T-cell (primary cell): ENCODE results near the gene CCDC106. TPM values are rescaled to one million over a fixed set of nuclear protein-coding genes. Genes with fewer than 3 reads are reported as not detected.
A peak's percentile ranks its signal among the peaks of the same experiment; 100 is the strongest.

Experiments used
- ATAC-seq, 4 experiments: fragments of 200-7000 bp in 3 of 4; fragments of 150-1000 bp in 1 of 4; cut with Tn5 transposase; replicated peaks in 1 of 4; 1 replicate in 3 of 4; 2 replicates in 1 of 4; pipeline ENCODE4 v1.10.0; 2021; ENCODE audit warnings: moderate library complexity in 3 of 4, mild to moderate bottlenecking in 2 of 4, moderate number of reproducible peaks in 1 of 4
- CTCF ChIA-PET, 2 donors: fragments of 300-600 bp; sonication (Branson Sonifier 250); formaldehyde crosslinking; loops; one replicate each; lab custom pipeline; 2022; ENCODE audit warnings: antibody characterized with exemption in 2 of 2; lab: Charles Lee
- POLR2A ChIA-PET, 2 donors: fragments of 300-600 bp; sonication (Branson Sonifier 250); formaldehyde crosslinking; loops; one replicate each; lab custom pipeline; 2022; ENCODE audit warnings: antibody characterized with exemption in 2 of 2; lab: Charles Lee
- DNase-seq, 35 experiments: peaks; one replicate each; pipeline versions ENCODE4 v3.0.0 to v3.0.0-alpha.2; 2013 to 2023
- H3K27ac ChIP-seq: one replicate; pipeline ENCODE4 v1.5.1; 2013; ENCODE audit warnings: low read length
- H3K27me3 ChIP-seq, 2 experiments: replicated peaks in 1 of 2; 1 replicate in 1 of 2; 2 replicates in 1 of 2; pipeline versions ENCODE4 v1.6.1 to v1.7.0; 2013; ENCODE audit warnings: low read length in 1 of 2, mixed read lengths in 1 of 2; ENCODE audit not compliant: control insufficient read depth in 2 of 2, insufficient read depth in 2 of 2; ENCODE audit errors: extremely low read depth in 1 of 2
- H3K36me3 ChIP-seq, 2 donors: 1 replicate in 1 of 2; 2 replicates in 1 of 2; pipeline versions ENCODE4 v1.6.1 to v1.7.0; 2013; ENCODE audit warnings: low read length in 1 of 2; ENCODE audit not compliant: control insufficient read depth in 2 of 2, insufficient read depth in 1 of 2; ENCODE audit errors: extremely low read depth in 1 of 2
- H3K4me1 ChIP-seq, 2 experiments: 1 replicate in 1 of 2; 2 replicates in 1 of 2; pipeline versions ENCODE4 v1.6.1 to v1.7.0; 2013; ENCODE audit warnings: low read length in 2 of 2, mixed read lengths in 1 of 2; ENCODE audit not compliant: insufficient read depth in 2 of 2, control insufficient read depth in 1 of 2; ENCODE audit errors: extremely low read depth in 1 of 2
- H3K4me3 ChIP-seq, 2 donors: 1 replicate in 1 of 2; 2 replicates in 1 of 2; pipeline versions ENCODE4 v1.5.1 to v1.7.0; 2013; ENCODE audit warnings: mild to moderate bottlenecking in 2 of 2, low read length in 1 of 2, moderate library complexity in 1 of 2; ENCODE audit not compliant: control insufficient read depth in 1 of 2; ENCODE audit errors: extremely low read depth in 1 of 2
- H3K9me3 ChIP-seq: 2 replicates; pipeline ENCODE4 v1.7.0; 2013
- H3K27ac Mint-ChIP-seq, 2 donors: one replicate each; pipeline ENCODE4 v1.8.0; 2020 to 2021; ENCODE audit warnings: mild to moderate bottlenecking in 2 of 2, mixed read lengths in 2 of 2
- H3K27me3 Mint-ChIP-seq, 2 donors: one replicate each; pipeline ENCODE4 v1.8.0; 2021 to 2022; ENCODE audit warnings: mixed read lengths in 2 of 2
- H3K36me3 Mint-ChIP-seq: one replicate; pipeline ENCODE4 v1.8.0; 2021; ENCODE audit warnings: mixed read lengths
- H3K4me1 Mint-ChIP-seq, 3 donors: one replicate each; pipeline ENCODE4 v1.8.0; 2020 to 2022; ENCODE audit warnings: mixed read lengths in 3 of 3, mild to moderate bottlenecking in 1 of 3
- H3K4me3 Mint-ChIP-seq, 3 donors: one replicate each; pipeline ENCODE4 v1.8.0; 2020 to 2022; ENCODE audit warnings: mild to moderate bottlenecking in 3 of 3, mixed read lengths in 3 of 3, moderate library complexity in 3 of 3
- H3K9me3 Mint-ChIP-seq, 3 donors: one replicate each; pipeline ENCODE4 v1.8.0; 2020 to 2022; ENCODE audit warnings: mixed read lengths in 3 of 3
- WGBS: methylation state at CpG from one replicate; pipeline ENCODE4 v1.1.5; 2013; ENCODE audit warnings: missing lambda C conversion rate; ENCODE audit not compliant: insufficient coverage; 5-methylcytosine and 5-hydroxymethylcytosine counted together
- total RNA-seq, 35 experiments: library from RNA in 6 of 35; stranded (reverse) in 6 of 35; fragments of 120-200 nt in 1 of 35; gene quantifications; one replicate each; pipeline versions ENCODE4 v1.2.1 to v1.2.4 and lab custom pipeline; 2013 to 2026

Gene CCDC106
- total RNA-seq, 5 donors from 2014 or later (not counting 1 experiment from before 2014, with no cell fraction given): 1.7 to 4.7 (median 3.8) TPM

DNA sequence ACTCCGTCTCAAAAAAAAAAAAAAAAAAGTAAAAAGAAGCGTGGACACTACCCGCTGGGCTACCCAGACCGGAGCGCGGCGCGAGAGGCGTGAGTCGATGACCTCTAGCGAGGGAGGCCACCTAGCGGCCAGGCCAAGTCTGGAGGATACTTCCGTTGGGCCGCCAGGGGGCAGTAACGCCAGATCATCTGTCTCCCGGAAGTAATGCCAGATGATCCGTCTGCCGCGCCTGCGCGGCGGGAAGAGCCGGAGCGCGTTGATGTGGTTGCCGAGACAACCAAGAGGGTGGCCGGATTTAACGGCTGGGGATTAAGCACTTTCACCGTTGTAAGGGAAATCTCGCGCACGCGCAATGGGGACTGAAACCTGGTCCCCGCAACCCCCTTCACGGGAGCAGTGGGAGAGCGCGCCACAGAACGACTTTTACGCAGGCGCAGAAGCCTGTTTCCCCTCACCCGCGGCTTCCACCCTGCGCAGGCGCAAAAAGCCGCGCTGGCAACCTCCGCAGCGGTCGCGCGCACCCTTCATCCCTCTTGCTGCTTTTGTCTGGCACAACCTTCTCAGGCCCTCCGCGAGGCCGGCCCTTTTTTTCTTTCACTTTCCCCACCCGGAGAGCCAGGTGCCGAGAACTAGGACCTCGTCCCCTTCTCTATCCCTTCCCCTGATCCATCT lies 5.8 kb downstream of the CCDC106 start:
- WGBS: under 1% methylated on average over 57 of the region's 57 CpGs

GRCh38 chr19:55654323-55654867 lies 6.4 kb downstream of the CCDC106 start:
- WGBS: under 1% methylated on average over 41 of the region's 52 CpGs
- H3K4me1 Mint-ChIP-seq: peaks cover 46 to 55% (median 49%) of the 10 kb centered on the region in 3 donors

More for the DNA sequence above, 5.8 kb downstream of the CCDC106 start:
- peak overlapping the region; percentile 100 for H3K27ac ChIP-seq
- ChIA-PET POLR2A (interaction anchor here in 1 of 2 donors (0.6 to 0.9 kb wide), 4 partner anchors 7 to 1464 kb away, joined by 3 to 5 read pairs (median 3); partner anchors contain the start of gene MBOAT7), CTCF (interaction anchor here (0.7 to 1.5 kb wide), 19 partner anchors 9 to 1517 kb away, joined by 3 to 19 read pairs (median 4); partner anchors contain the start of genes CNOT3 (in 1 of the 2), FIZ1 (in 1 of the 2), MBOAT7 (in 1 of the 2) and ZNF524 (in 1 of the 2))
- H3K9me3 Mint-ChIP-seq: no peaks in the 10 kb centered on the region
- H3K4me3 Mint-ChIP-seq: peak overlapping the region; percentile 85 to 88 (median 87)
- ATAC-seq (peak; percentile 56 to 66 (median 64)), DNase-seq (peak; percentile 98 to 100 (median 99))
- peaks cover 46 to 52% (median 48%) of the 10 kb centered on the region in 3 donors for H3K4me1 Mint-ChIP-seq
- H3K4me1 ChIP-seq: peaks cover 17 to 51% of the 10 kb centered on the region in 2 experiments
- H3K27ac Mint-ChIP-seq: peak overlapping the region; percentile 95 to 99
- peaks cover 9% of the 10 kb centered on the region for H3K36me3 Mint-ChIP-seq
- peaks cover 0 to 15% of the 10 kb centered on the region in 2 donors for H3K36me3 ChIP-seq
- H3K4me3 ChIP-seq: peak overlapping the region; percentile 57 to 89
- no peaks in the 10 kb centered on the region for H3K27me3 Mint-ChIP-seq
- H3K27me3 ChIP-seq: peaks cover 0 to 8% of the 10 kb centered on the region in 2 experiments
- no peaks in the 10 kb centered on the region for H3K9me3 ChIP-seq

DNA sequence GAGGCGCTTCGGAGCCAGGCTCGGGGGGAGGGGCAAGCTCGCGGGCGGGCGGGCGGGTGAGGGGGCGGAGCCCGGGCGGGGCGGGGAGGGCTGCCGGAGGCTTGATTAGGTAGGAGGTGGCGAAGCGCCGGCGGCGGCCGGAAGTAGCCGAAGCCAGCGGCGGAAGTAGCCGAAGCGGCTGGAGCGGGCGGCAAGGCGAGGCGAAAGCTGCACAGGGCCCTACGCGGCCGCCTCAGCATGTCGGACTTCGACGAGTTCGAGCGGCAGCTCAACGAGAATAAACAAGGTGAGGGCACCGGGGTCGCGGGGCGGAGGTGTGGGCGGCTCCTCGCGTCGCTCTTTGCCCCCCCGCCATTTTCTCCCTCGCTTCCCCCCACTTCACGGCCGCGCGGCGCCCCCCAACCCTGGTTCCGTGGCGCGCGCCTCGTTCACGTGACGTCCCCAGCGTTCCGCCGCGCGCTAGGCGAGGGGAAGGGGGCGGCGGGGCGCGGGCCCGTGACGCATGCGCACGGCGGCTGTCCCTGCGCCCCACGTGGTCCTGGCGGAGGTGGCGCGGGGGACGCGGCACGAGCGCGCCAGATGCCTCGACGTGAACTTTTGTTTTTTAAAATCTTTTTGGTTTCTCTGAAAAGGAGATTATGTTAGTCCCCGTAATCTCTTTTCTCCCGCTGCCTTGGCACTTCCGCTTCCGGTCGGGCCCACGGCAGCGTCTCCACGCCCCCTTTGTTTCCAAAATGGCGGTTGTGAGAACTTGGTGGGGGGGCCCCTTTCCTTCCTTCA lies 7.0 kb downstream of the CCDC106 start, which contains the start of gene U2AF2:
Gene U2AF2 (plus strand): TSS at position 168 of the 780 bp plus-strand sequence. CDS start 70 bp downstream, at position 238.
- no peaks in the 10 kb centered on the region for H3K9me3 Mint-ChIP-seq
- ChIA-PET CTCF (interaction anchor here in 1 of 2 donors (0.7 to 1.5 kb wide), 15 partner anchors 13 to 1518 kb away, joined by 3 to 19 read pairs (median 4); partner anchors contain the start of genes CNOT3, FIZ1, MBOAT7 and ZNF524), POLR2A (interaction anchor here (0.5 to 0.9 kb wide), 7 partner anchors 23 to 1465 kb away, joined by 3 to 5 read pairs (median 3); partner anchors contain the start of genes FIZ1 (in 1 of the 2), MBOAT7 (in 1 of the 2) and ZNF524 (in 1 of the 2))
- peaks cover 13% of the 10 kb centered on the region for H3K36me3 Mint-ChIP-seq
- H3K27ac Mint-ChIP-seq: peak within 1 kb of the TSS; percentile 96 to 99
- peaks cover 17 to 55% of the 10 kb centered on the region in 2 experiments for H3K4me1 ChIP-seq
- peaks cover 47 to 56% (median 51%) of the 10 kb centered on the region in 3 donors for H3K4me1 Mint-ChIP-seq
- H3K4me3 ChIP-seq: peak within 1 kb of the TSS; percentile 57 to 91
- peak; percentile 12 to 59 (median 40) for ATAC-seq
- H3K27ac ChIP-seq: peak within 1 kb of the TSS; percentile 100
- H3K27me3 ChIP-seq: peaks cover 0 to 3% of the 10 kb centered on the region in 2 experiments
- peak within 1 kb of the TSS; percentile 85 to 88 (median 87) for H3K4me3 Mint-ChIP-seq
- DNase-seq: peak; percentile 74 to 98 (median 96)
- no peaks in the 10 kb centered on the region for H3K9me3 ChIP-seq
- 0% methylated on average over 70 of the region's 95 CpGs for WGBS
- H3K27me3 Mint-ChIP-seq: no peaks in the 10 kb centered on the region
- peaks cover 5 to 27% of the 10 kb centered on the region in 2 donors for H3K36me3 ChIP-seq

More at GRCh38 chr19:55654323-55654867, 6.4 kb downstream of the CCDC106 start:
- Mint-ChIP-seq H3K4me3 (peak overlapping the region; percentile 85 to 88 (median 87)), H3K27ac (peak overlapping the region; percentile 95 to 99), H3K36me3 (peaks cover 10% of the 10 kb centered on the region), H3K9me3 (no peaks in the 10 kb centered on the region), H3K27me3 (no peaks in the 10 kb centered on the region)
- H3K27me3 ChIP-seq: peaks cover 0 to 7% of the 10 kb centered on the region in 2 experiments
- H3K9me3 ChIP-seq: no peaks in the 10 kb centered on the region
- peak overlapping the region; percentile 100 for H3K27ac ChIP-seq
- ATAC-seq (peak; percentile 79 to 82 (median 81)), DNase-seq (peak; percentile 97 to 100 (median 99))
- peak overlapping the region; percentile 57 to 89 for H3K4me3 ChIP-seq
- H3K4me1 ChIP-seq: peaks cover 17 to 51% of the 10 kb centered on the region in 2 experiments
- ChIA-PET CTCF (interaction anchor here in 1 of 2 donors (0.7 to 1.5 kb wide), 15 partner anchors 12 to 1517 kb away, joined by 3 to 19 read pairs (median 4); partner anchors contain the start of genes CNOT3, FIZ1, MBOAT7 and ZNF524), POLR2A (interaction anchor here (0.5 to 0.9 kb wide), 8 partner anchors 8 to 1465 kb away, joined by 3 to 5 read pairs (median 3); partner anchors contain the start of genes FIZ1 (in 1 of the 2), MBOAT7 (in 1 of the 2) and ZNF524 (in 1 of the 2))
- peaks cover 3 to 21% of the 10 kb centered on the region in 2 donors for H3K36me3 ChIP-seq

DNA sequence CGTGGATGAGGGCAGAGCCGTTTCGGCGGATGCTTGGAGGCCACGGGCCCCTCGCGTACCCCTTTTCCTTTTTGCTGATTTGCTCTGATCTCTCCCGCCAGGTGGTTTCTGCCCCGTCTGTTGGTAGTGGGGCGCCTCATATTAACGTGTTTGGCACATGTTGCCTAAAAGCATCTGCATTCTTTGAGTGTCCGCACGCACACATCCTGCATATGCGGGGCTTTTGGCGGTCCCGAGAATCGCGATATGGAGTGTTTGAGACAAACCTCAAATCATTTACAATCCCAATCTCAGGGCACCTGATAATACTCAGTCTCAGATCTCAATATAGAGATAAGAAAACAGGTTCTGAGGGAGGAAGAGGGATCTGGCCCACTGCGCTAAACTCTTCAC lies 7.6 kb downstream of the CCDC106 start:
- Histone ChIP-seq H3K4me3 (peak overlapping the region; percentile 57 to 91), H3K36me3 (peaks cover 5 to 33% of the 10 kb centered on the region in 2 donors), H3K9me3 (no peaks in the 10 kb centered on the region), H3K4me1 (peaks cover 17 to 61% of the 10 kb centered on the region in 2 experiments), H3K27me3 (peaks cover 0 to under 1% of the 10 kb centered on the region in 2 experiments), H3K27ac (peak overlapping the region; percentile 100)
- ChIA-PET POLR2A (no interaction called here), CTCF (no interaction called here)
- peak overlapping the region; percentile 95 to 96 for H3K27ac Mint-ChIP-seq
- H3K4me3 Mint-ChIP-seq: peak overlapping the region; percentile 85 to 88 (median 87)
- DNase-seq (no peak), ATAC-seq (no peak)
- peaks cover 43 to 55% (median 50%) of the 10 kb centered on the region in 3 donors for H3K4me1 Mint-ChIP-seq
- H3K36me3 Mint-ChIP-seq: peaks cover 13% of the 10 kb centered on the region
- H3K27me3 Mint-ChIP-seq: no peaks in the 10 kb centered on the region
- WGBS: 0% methylated on average over 8 of the region's 19 CpGs
- no peaks in the 10 kb centered on the region for H3K9me3 Mint-ChIP-seq

GRCh38 chr19:55656552-55656951 lies 8.5 kb downstream of the CCDC106 start:
- H3K4me1 Mint-ChIP-seq: peaks cover 38 to 53% (median 50%) of the 10 kb centered on the region in 3 donors
- peak overlapping the region; percentile 85 to 88 (median 87) for H3K4me3 Mint-ChIP-seq
- whole genome bisulfite sequencing: 38% methylated on average over 1 of the region's 7 CpGs
- Histone ChIP-seq H3K4me3 (peak overlapping the region; percentile 57 to 91), H3K9me3 (no peaks in the 10 kb centered on the region), H3K36me3 (peaks cover 5 to 42% of the 10 kb centered on the region in 2 donors), H3K4me1 (peaks cover 17 to 67% of the 10 kb centered on the region in 2 experiments), H3K27ac (peak overlapping the region; percentile 100), H3K27me3 (no peaks in the 10 kb centered on the region)
- CTCF ChIA-PET: interaction anchor here in 1 of 2 donors (1.0 kb wide), 1 partner anchor 11 kb away, joined by 4 read pairs; no protein-coding TSS in a partner anchor
- H3K9me3 Mint-ChIP-seq: no peaks in the 10 kb centered on the region
- DNase-seq (no peak), ATAC-seq (no peak)
- peaks cover 14% of the 10 kb centered on the region for H3K36me3 Mint-ChIP-seq
- H3K27me3 Mint-ChIP-seq: no peaks in the 10 kb centered on the region
- H3K27ac Mint-ChIP-seq: peak overlapping the region; percentile 95 to 96
- POLR2A ChIA-PET: interaction anchor here in 1 of 2 donors (1.0 kb wide), 1 partner anchor 15 kb away, joined by 3 read pairs; no protein-coding TSS in a partner anchor
